Skeletal muscle satellite cell (primary cell): ENCODE measurements around the gene TAPT1.

ENCODE experiments used
- H3K27me3 ChIP-seq: 2 replicates; pipeline ENCODE4 v1.7.0; 2013; ENCODE audit warnings: low read length; ENCODE audit not compliant: control insufficient read depth, insufficient read depth
- H3K36me3 ChIP-seq: 2 replicates; pipeline ENCODE4 v1.7.0; 2013; ENCODE audit warnings: mild to moderate bottlenecking, control low read depth, low read length; ENCODE audit not compliant: insufficient read depth
- H3K4me1 ChIP-seq: 2 replicates; pipeline ENCODE4 v1.7.0; 2013; ENCODE audit warnings: low read length; ENCODE audit not compliant: control insufficient read depth, insufficient read depth
- H3K4me2 ChIP-seq: 2 replicates; pipeline ENCODE4 v1.7.0; 2013; ENCODE audit warnings: mild to moderate bottlenecking, low read length
- H3K4me3 ChIP-seq: 2 replicates; pipeline ENCODE4 v1.7.0; 2013; ENCODE audit warnings: low read length
- H3K9ac ChIP-seq: 2 replicates; pipeline ENCODE4 v1.7.0; 2013; ENCODE audit warnings: mild to moderate bottlenecking, low read depth, low read length, moderate library complexity
- H3K9me3 ChIP-seq: replicated peaks from 2 replicates; pipeline ENCODE4 v1.7.0; 2013; ENCODE audit warnings: mild to moderate bottlenecking, control low read depth, low read length

The TAPT1 gene

DNA sequence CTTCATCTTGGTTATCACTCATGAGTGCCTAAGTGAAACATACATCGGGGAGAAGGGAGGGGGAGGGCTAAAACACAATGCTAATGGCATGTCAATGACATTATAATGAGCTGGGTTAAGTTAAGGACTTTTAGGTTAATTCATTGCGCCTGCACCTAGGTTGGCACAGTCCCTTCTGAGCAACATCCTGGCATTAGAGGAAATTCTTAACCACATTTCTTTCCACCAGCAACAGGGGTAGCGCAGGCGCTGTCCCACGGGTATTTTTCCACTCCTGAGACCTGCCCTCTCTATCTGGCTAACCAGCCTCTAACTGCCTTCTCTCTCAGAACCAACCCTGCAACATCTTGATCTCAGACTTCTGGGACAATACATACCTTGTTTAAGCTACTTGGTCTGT is 103.5 kb downstream of the TAPT1 start:
- H3K36me3 ChIP-seq = no peaks in the 10 kb centered on the region
- H3K4me3 ChIP-seq = no peak overlapping the region
- no peaks in the 10 kb centered on the region for H3K9me3 ChIP-seq
- no peaks in the 10 kb centered on the region for H3K4me1 ChIP-seq
- H3K27me3 ChIP-seq = peaks cover 7% of the 10 kb centered on the region
- no peak overlapping the region for H3K9ac ChIP-seq
- no peak overlapping the region for H3K4me2 ChIP-seq

DNA sequence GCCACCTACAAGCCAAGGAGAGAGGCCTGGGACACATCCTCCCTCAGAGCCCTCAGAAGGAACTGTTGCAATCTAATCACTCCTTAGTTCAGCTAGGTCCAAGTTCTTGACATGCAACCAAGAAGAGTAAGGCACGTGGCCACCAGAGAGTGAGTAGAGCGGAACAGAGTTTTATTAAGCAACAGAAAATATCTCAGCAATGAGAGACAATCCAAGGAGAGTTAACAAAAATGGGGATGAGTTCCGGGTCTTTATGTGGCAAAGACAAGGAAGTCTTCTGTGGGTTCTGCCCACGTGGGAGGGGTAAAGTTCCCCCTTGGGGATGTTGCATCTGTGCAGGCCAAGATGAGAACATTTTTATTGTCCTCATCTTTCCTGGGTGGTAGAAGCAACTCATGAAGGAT is 104.0 kb downstream of the TAPT1 start:
- H3K9me3 ChIP-seq = no peaks in the 10 kb centered on the region
- no peak overlapping the region for H3K9ac ChIP-seq
- H3K36me3 ChIP-seq = no peaks in the 10 kb centered on the region
- H3K4me2 ChIP-seq = no peak overlapping the region
- H3K4me1 ChIP-seq = no peaks in the 10 kb centered on the region
- H3K27me3 ChIP-seq = peaks cover 7% of the 10 kb centered on the region
- H3K4me3 ChIP-seq = no peak overlapping the region

DNA sequence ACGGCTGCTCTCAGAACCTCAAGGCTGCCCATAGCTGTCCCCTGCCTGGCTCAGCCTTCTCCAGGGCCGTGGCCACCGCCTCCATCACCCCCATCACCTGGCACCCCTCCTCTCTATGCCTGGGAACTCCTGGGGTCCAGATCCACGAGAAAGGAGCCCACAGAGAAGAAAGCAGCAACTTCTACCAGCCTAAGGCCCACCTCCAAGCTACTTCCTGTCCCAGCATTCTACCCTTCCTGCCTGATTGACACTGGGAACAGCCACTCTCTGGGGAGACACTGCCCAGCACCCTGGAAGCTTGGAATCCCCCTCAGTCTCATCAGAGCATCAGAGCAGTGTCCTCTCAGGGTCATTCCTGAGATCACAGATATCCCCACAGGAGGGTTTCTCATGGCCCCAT is 105.6 kb downstream of the TAPT1 start:
- Histone ChIP-seq H3K4me2 (no peak overlapping the region), H3K9me3 (no peaks in the 10 kb centered on the region), H3K4me1 (no peaks in the 10 kb centered on the region), H3K27me3 (peaks cover 8% of the 10 kb centered on the region), H3K36me3 (no peaks in the 10 kb centered on the region), H3K4me3 (no peak overlapping the region), H3K9ac (no peak overlapping the region)

DNA sequence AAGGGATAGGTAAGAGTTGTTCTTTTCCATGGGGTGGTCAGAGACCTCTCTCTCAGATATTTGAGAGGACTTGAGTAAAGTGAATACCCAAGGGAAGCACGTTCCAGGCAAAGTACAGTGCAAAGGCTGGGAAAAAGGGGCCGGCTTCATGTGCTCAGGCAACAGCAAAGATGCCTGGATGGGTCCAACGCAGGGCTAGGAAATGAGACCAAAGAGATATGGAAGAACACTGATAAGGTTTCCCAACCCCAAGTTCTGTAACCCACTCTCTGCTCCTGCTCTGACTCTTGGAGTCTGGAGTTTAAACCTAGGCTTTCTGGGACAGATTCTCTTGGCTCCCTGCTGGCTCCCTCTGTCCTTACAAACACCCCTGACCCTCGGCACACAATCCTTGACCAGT is 106.3 kb downstream of the TAPT1 start:
- H3K36me3 ChIP-seq = no peaks in the 10 kb centered on the region
- no peak overlapping the region for H3K4me3 ChIP-seq
- no peak overlapping the region for H3K4me2 ChIP-seq
- H3K27me3 ChIP-seq = peaks cover 11% of the 10 kb centered on the region
- H3K9ac ChIP-seq = no peak overlapping the region
- H3K9me3 ChIP-seq = no peaks in the 10 kb centered on the region
- no peaks in the 10 kb centered on the region for H3K4me1 ChIP-seq

DNA sequence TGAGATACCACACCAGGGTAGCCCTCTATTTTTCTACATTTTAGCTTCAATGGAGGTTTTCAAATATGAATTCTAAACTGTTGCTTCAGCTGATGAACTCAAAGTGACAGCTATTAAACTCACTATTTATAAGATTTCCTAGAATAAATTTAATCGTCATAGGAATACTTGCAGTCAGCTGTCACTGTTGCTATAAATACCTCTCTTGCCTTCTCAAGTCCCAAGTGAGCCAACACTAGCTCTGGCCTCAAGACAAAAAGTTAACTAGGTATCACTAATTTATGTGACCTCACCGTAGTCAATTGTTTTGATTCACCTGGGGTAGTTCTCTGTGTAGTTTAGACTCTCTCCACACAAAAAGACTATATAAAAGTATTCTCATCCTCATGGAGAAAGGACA is 108.2 kb downstream of the TAPT1 start:
- H3K9me3 ChIP-seq = no peaks in the 10 kb centered on the region
- peaks cover 11% of the 10 kb centered on the region for H3K27me3 ChIP-seq
- H3K4me1 ChIP-seq = no peaks in the 10 kb centered on the region
- H3K9ac ChIP-seq = no peak overlapping the region
- H3K4me2 ChIP-seq = no peak overlapping the region
- no peak overlapping the region for H3K4me3 ChIP-seq
- no peaks in the 10 kb centered on the region for H3K36me3 ChIP-seq

DNA sequence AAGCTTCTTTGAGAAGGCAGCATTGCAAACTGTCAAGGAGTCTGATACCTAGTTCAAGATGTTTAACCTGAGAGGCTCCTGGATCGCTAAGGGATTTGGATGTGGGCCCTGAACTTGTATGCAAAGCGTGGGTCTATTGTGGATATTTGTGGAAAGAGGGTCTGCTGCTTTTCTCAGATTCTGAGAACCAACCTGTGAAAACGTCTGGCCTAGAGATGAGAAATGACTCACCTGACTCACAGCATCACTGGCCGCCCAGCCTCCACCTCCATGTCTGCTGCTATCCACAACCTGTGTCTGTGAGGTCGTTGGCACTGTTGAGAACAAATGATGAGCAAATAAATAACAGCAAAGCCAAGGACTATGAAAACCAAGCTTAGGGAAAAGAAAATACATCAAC is 109.1 kb downstream of the TAPT1 start:
- Histone ChIP-seq H3K4me2 (no peak overlapping the region), H3K27me3 (peaks cover 10% of the 10 kb centered on the region), H3K4me1 (no peaks in the 10 kb centered on the region), H3K9ac (no peak overlapping the region), H3K36me3 (no peaks in the 10 kb centered on the region), H3K4me3 (no peak overlapping the region), H3K9me3 (no peaks in the 10 kb centered on the region)

DNA sequence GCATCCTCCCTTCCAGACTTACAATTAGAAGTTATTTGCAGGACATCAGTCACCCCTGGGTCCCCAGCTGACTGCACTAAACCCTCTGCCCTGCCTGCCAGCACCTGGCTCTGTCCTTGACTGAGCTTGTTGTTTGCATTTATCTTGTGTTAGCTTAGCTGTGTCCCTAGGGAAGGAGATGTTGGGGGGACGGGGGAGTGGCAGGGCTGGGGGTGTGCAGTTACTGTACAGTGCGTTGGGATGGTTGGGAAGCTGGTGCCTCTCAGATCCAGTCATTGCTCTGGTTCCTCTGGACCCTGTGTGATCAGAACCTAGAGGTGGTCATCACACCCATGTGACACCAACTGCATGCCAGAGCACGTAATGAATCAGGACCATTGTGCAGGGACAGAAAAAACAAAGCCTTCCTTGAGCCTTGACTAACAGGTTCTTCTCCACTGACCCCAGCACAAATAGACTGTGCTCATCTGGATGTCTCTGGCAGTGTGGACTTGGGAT is 109.7 kb downstream of the TAPT1 start:
- no peaks in the 10 kb centered on the region for H3K9me3 ChIP-seq
- no peak overlapping the region for H3K4me2 ChIP-seq
- H3K4me3 ChIP-seq = no peak overlapping the region
- H3K9ac ChIP-seq = no peak overlapping the region
- H3K36me3 ChIP-seq = no peaks in the 10 kb centered on the region
- peaks cover 11% of the 10 kb centered on the region for H3K27me3 ChIP-seq
- no peaks in the 10 kb centered on the region for H3K4me1 ChIP-seq

DNA sequence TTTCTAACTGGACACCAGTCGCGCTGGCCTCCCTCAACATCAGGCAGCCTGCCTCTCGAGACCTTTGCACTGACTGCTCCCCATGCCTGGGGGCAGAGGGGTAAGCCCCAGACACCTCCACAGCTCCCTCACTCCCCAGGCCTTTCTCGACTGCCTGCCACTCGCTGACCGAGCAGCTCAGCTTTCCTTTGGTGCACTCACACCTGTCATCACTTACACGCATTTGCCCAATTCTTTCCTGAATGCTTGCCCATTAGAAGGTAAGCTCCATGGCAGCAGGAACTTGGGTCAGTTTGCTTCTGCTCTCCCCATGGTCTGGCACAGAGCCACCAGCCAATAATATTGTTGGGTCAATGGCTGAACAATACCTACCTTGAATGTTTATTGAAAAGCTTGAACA is 110.3 kb downstream of the TAPT1 start:
- no peaks in the 10 kb centered on the region for H3K9me3 ChIP-seq
- no peak overlapping the region for H3K4me3 ChIP-seq
- H3K9ac ChIP-seq = no peak overlapping the region
- H3K27me3 ChIP-seq = peaks cover 14% of the 10 kb centered on the region
- H3K4me1 ChIP-seq = no peaks in the 10 kb centered on the region
- H3K36me3 ChIP-seq = no peaks in the 10 kb centered on the region
- no peak overlapping the region for H3K4me2 ChIP-seq

DNA sequence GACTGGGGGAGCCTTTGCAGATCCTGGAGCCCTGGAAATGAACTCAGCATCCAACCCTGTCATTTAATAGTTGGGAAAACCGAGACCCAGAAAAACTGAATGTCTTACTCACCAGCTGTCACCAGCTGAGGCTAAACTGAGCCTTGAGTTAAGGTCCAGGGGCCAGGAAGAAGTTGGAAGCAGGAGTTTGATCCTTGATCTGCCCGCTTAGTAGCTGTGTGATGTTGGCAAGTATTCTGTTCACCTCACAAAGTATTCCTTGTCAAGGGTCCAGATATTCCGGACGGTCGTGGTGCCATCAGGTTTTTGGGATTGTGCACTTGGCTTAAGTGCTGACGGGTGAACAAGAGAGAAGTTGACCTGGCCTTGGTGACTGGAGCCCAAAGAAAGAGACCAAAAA is 111.7 kb downstream of the TAPT1 start:
- H3K9ac ChIP-seq = no peak overlapping the region
- H3K9me3 ChIP-seq = no peaks in the 10 kb centered on the region
- no peaks in the 10 kb centered on the region for H3K4me1 ChIP-seq

DNA sequence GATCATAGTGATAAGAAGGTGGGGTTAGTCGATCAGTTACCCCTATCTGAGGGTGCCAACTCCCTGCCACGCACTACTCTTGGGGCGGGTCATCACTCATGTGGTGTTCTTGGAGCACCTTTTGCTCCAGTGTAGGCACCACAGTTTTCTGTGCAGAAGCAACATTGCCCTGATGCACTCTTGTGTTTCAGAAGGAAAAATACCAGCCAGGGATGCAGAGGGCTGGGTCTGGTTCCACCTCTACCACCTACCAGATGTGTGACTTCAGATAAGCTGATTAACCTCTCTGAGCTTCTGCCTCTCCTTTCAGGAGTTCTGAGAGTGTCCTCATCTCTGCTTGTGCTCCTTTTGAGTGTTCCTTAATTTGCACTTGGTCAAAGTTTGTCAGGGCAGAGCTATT is 112.5 kb downstream of the TAPT1 start:
- no peak overlapping the region for H3K4me3 ChIP-seq
- H3K36me3 ChIP-seq = no peaks in the 10 kb centered on the region
- no peak overlapping the region for H3K9ac ChIP-seq
- H3K4me2 ChIP-seq = no peak overlapping the region
- no peaks in the 10 kb centered on the region for H3K4me1 ChIP-seq
- peaks cover 14% of the 10 kb centered on the region for H3K27me3 ChIP-seq
- no peaks in the 10 kb centered on the region for H3K9me3 ChIP-seq

More for the DNA sequence above, 111.7 kb downstream of the TAPT1 start:
- Histone ChIP-seq H3K4me2 (no peak overlapping the region), H3K4me3 (no peak overlapping the region), H3K27me3 (peaks cover 14% of the 10 kb centered on the region), H3K36me3 (no peaks in the 10 kb centered on the region)

DNA sequence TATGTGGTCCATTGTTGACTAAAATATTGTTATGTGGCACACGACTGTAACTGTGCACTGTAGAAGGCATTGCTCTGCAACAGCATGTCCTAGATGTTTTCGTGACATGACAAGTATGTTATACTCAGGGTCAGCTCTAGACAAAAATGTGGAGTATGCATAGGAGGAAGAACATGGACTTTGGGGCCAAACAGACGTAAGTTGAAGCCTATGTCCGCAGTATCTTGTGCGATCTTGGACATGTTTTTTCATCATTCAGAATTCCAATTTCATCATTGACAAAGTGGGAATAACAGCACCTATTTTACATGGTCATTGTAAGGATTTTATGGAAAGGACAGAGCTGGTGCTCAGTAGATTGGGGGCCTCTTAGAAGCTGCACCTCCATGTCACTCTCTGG is 114.7 kb downstream of the TAPT1 start:
- H3K9me3 ChIP-seq = no peaks in the 10 kb centered on the region
- no peak overlapping the region for H3K4me2 ChIP-seq
- no peaks in the 10 kb centered on the region for H3K4me1 ChIP-seq
- no peak overlapping the region for H3K9ac ChIP-seq
- H3K36me3 ChIP-seq = no peaks in the 10 kb centered on the region
- peaks cover 10% of the 10 kb centered on the region for H3K27me3 ChIP-seq
- no peak overlapping the region for H3K4me3 ChIP-seq

DNA sequence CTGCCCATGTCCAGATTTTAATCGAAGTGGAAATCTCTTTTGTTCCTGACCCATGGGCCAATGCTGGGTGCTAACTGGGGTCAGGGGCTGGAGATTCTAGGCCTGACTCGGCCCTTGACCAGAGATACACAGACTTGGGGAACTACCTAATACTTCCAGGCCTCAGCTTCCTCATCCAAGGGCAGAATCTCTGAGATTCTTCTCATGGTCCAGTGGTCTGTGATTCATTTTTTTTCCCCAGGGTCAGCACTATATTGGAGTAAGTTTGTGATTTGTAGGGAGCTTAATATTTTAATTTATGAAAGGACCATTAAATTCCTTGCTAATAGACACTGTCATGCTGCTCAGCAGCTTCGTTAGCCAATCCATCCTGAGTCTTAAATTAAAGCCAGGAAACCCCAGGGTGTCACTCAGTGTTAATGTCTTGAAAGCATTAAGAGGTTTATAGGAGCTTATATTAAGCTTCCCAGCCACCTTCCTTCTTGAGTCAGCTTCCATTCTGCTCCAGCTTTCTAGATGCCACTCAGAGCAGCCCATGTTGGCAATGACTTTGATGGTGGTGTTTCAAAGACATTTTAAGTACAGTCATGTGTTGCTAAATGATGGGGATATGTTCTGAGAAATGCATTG is 115.5 kb downstream of the TAPT1 start:
- Histone ChIP-seq H3K4me1 (no peaks in the 10 kb centered on the region), H3K36me3 (no peaks in the 10 kb centered on the region), H3K9me3 (no peaks in the 10 kb centered on the region), H3K27me3 (peaks cover 10% of the 10 kb centered on the region), H3K4me3 (no peak overlapping the region), H3K4me2 (no peak overlapping the region), H3K9ac (no peak overlapping the region)
